Fibroblast of skin of left quadriceps (primary cell): ENCODE results near the gene HHATL.
A peak's percentile ranks its signal among the peaks of the same experiment; 100 is the strongest.

Source experiments
- DNase-seq, 2 experiments: peaks; one replicate each; pipeline ENCODE4 v3.0.0-alpha.2; 2013; ENCODE audit warnings: low read depth in 2 of 2

The HHATL gene

GRCh38 chr3:42684632-42685362, 17.8 kb downstream of the HHATL start:
- DNase-seq, result no peak

- peak; percentile 65 to 66 for DNase-seq
Measured at GRCh38 chr3:42683875-42684598, 18.6 kb downstream of the HHATL start.

GRCh38 chr3:42682301-42683070, 20.1 kb downstream of the HHATL start:
- DNase-seq, result no peak

GRCh38 chr3:42681361-42682038, 21.1 kb downstream of the HHATL start:
- DNase-seq, result no peak

GRCh38 chr3:42680806-42681205, 21.8 kb downstream of the HHATL start:
- no peak for DNase-seq

GRCh38 chr3:42680271-42680670, 22.3 kb downstream of the HHATL start:
- no peak for DNase-seq

- DNase-seq, result no peak
Measured at GRCh38 chr3:42678447-42678846, 24.2 kb downstream of the HHATL start.

GRCh38 chr3:42675909-42676308, 26.7 kb downstream of the HHATL start:
- DNase-seq, result no peak

GRCh38 chr3:42674146-42674545, 28.5 kb downstream of the HHATL start:
- DNase-seq, result no peak

GRCh38 chr3:42673082-42673481, 29.5 kb downstream of the HHATL start:
- no peak for DNase-seq

GRCh38 chr3:42672515-42672914, 30.1 kb downstream of the HHATL start:
- no peak for DNase-seq

- no peak for DNase-seq
Measured at GRCh38 chr3:42670670-42671069, 31.9 kb downstream of the HHATL start.

- DNase-seq, result no peak
Measured at GRCh38 chr3:42670051-42670576, 32.5 kb downstream of the HHATL start.

GRCh38 chr3:42668793-42669217, 33.8 kb downstream of the HHATL start:
- DNase-seq, result no peak

GRCh38 chr3:42668413-42668760, 34.2 kb downstream of the HHATL start:
- no peak for DNase-seq

- no peak for DNase-seq
Measured at GRCh38 chr3:42667523-42668412, 34.8 kb downstream of the HHATL start.

- no peak for DNase-seq
Measured at GRCh38 chr3:42667096-42667522, 35.5 kb downstream of the HHATL start.

GRCh38 chr3:42666577-42666998, 36.0 kb downstream of the HHATL start:
- DNase-seq, result no peak

- no peak for DNase-seq
Measured at GRCh38 chr3:42666022-42666421, 36.6 kb downstream of the HHATL start.

GRCh38 chr3:42665050-42665878, 37.3 kb downstream of the HHATL start:
- no peak for DNase-seq
